GM13976 (cell line): Measurements from ENCODE around the gene ARX.

Experiments
- DNase-seq: peaks from one replicate; pipeline ENCODE4 v3.0.0; 2012; ENCODE audit warnings: low spot score
- CTCF ChIP-seq: IDR thresholded peaks from 2 replicates; pipeline ENCODE4 v1.5.1; 2012; ENCODE audit warnings: borderline replicate concordance, mild to moderate bottlenecking; ENCODE audit not compliant: insufficient read depth; ENCODE audit errors: extremely low read depth, missing control alignments, control extremely low read depth
- in situ Hi-C: fragments of 300-500 bp; cut with MboI; formaldehyde crosslinking; loops from one replicate; pipeline ENCODE4 v1.12.0; 2022; ENCODE audit warnings: low sequenced_read_pairs, mixed read lengths, inconsistent platforms; ENCODE audit not compliant: unreplicated experiment

Gene ARX

DNA sequence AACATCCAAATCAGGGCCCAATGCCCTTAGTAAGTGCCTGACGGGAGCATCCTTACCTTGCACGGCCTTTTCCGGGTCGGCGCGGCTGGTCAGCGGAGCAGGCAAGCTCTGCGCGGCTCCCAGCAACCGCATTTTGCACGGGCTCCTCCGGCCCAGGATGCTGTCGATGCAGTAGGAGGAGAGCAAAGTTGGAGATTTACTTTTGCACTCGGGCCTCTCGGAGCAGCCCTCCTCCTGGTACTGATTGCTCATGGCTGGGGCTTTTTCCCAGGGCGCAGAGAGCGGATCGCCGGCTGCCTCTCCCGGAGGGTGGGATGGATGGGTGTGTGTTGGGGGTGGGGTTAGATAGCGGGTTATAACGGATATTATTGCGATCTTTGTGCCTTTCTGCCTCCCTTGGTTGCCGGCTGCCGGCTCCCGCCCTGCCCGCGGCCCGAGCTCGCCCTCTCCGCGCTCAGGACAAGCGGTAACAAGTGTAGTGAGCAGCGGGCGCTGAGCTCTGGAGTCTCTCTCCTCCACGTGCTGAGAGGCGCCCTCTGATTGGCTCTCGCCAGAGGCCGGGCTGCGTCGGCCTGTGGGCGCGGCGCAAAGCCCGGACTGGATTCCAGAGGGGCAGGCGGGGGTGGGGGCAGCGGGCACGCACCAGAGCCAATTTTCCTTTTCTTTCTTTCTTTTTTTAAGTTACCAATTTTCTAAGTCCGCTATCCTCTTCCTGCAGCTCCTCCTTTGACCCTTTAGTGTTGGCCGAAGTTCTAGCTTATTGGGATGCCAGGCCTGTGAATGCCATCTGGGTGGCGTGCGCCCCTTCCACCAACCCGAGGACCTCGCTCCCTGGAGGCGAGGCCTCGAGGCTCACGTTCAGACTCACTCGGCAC is at the start of gene ARX:
TSS of gene ARX (minus strand) at position 480 of the 875 bp plus-strand sequence. CDS start at position 252, 228 bp downstream.
- in situ Hi-C loops: no loop called here
- peak; percentile 62 for DNase-seq
- no peak for TF ChIP-seq CTCF

DNA sequence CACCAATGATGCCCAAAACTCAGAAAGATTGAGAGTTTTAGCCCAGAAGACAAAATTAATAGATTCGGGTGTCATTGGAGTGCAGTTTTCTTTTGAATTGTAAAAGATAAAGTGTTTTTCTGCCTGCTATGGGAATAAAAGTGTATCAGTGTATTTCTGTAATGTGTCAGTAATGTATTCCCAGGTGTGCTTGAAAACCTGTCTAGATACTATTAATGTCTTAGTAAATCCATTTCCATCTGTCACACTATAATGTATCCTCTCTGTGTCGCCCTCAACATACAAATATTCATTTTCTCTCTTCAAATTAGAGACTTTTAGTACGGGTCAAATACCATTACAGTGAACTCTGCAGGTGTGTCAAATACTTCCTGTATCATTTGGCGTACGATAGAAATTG is 43.5 kb upstream of the ARX start:
- no peak for DNase-seq
- TF ChIP-seq CTCF: no peak
- in situ Hi-C loops: no loop called here

GRCh38 chrX:25052798-25053534 is 37.2 kb upstream of the ARX start:
- no peak for TF ChIP-seq CTCF
- in situ Hi-C loops: no loop called here
- DNase-seq: no peak

- in situ Hi-C loops: no loop called here
- no peak for TF ChIP-seq CTCF
- no peak for DNase-seq
Observed at GRCh38 chrX:25049971-25050370, 34.2 kb upstream of the ARX start.

DNA sequence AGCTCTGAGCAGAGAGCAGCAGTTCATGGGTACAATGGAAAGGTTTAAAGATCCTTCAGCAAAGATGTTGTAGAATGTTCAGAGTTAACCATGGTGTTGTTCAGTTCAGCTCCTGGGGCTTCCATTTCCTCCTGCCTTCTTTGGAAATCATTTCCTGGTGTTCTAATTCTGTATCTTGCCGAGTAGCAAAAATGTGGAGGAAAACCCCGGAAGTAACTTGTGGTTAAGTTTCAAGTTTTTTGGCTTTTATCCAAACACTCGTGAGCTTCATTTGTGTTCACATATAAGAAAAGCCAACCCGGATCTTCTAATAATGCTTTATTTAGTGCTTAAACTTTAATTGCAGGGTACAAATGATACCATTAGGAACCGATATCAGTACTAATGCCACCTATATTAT is 33.6 kb upstream of the ARX start:
- no peak for DNase-seq
- in situ Hi-C loops: no loop called here
- TF ChIP-seq CTCF: no peak

- in situ Hi-C loops: no loop called here
- no peak for TF ChIP-seq CTCF
- no peak for DNase-seq
Observed at GRCh38 chrX:25048178-25048577, 32.4 kb upstream of the ARX start.
